ENCODE data around the gene SP3. TPM values are rescaled to one million over a fixed set of nuclear protein-coding genes. Genes with fewer than 3 reads are reported as not detected.

The SP3 gene
- total RNA-seq, 2 donors from 2014 or later = 70.0 to 74.4 TPM

- TF ChIP-seq CTCF (IDR thresholded peaks at IDR 0.05) = no peak
- ATAC-seq (ENCODE audit: insufficient number of reproducible peaks, low FRiP score, low read depth) = no peak
- H3K27me3 ChIP-seq (replicated peaks; ENCODE audit: insufficient read depth) = no peaks in the 10 kb centered on the region
- peaks cover 0 to 13% of the 10 kb centered on the region in 2 donors for H3K4me1 ChIP-seq (ENCODE audit: control insufficient read depth in 1 of 2, low read depth in 2 of 2)
- no peak overlapping the region for H3K4me3 ChIP-seq
- no peak for DNase-seq (ENCODE audit: low spot score)
- H3K36me3 ChIP-seq = no peaks in the 10 kb centered on the region
- no peaks in the 10 kb centered on the region for H3K9me3 ChIP-seq
- no peak overlapping the region for H3K27ac ChIP-seq
These were observed 98.1 kb downstream of the SP3 start for GRCh38 chr2:173866874-173867618.

DNA sequence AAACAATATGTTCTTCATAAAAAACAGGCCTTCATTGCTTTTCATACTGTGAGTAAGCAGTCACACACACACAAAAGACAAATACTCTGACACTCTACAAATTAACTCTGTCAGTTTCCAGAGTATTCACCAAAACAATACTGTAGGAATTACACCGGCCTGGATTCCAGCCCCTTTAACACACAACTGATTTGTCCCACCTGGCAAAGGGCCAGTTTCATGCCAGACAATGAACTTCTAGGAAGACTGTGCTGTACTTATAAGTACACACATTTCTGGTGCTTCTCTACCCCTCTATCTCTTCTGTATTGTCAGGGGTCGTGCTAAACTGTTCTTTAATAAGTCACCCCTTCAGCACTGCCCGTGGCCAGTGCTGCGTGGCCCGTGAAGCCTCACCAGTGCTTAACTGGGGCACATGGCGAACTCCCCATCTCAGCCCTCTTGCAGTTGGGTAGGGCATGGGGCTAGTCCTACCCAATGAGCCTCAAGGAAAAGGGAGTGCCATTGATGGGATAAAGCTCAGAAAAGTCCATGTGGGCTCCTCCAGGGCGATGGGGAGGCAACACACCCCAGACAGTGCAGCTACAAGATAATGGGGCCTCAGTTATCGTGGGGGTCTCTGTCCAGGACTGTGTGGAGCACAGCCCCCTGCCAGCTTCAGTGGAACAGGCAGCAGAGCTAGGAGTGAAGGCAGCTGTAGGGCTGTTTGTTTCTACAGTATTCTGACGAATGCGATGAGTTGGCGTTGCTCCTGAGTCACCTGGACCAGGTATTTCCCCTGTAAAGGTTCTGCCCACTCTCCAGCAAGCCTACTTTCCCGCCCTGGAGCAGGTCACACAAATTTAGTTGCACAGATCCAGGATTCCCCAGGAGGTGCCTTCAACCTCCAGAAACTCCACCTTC is 99.0 kb downstream of the SP3 start:
- Histone ChIP-seq H3K4me1 (ENCODE audit: control insufficient read depth in 1 of 2, low read depth in 2 of 2) (peaks cover 0 to 13% of the 10 kb centered on the region in 2 donors), H3K4me3 (no peak overlapping the region), H3K36me3 (no peaks in the 10 kb centered on the region), H3K9me3 (no peaks in the 10 kb centered on the region), H3K27ac (no peak overlapping the region), H3K27me3 (replicated peaks; ENCODE audit: insufficient read depth) (no peaks in the 10 kb centered on the region)
- no peak for ATAC-seq (ENCODE audit: insufficient number of reproducible peaks, low FRiP score, low read depth)
- no peak for TF ChIP-seq CTCF (IDR thresholded peaks at IDR 0.05)
- no peak for DNase-seq (ENCODE audit: low spot score)

DNA sequence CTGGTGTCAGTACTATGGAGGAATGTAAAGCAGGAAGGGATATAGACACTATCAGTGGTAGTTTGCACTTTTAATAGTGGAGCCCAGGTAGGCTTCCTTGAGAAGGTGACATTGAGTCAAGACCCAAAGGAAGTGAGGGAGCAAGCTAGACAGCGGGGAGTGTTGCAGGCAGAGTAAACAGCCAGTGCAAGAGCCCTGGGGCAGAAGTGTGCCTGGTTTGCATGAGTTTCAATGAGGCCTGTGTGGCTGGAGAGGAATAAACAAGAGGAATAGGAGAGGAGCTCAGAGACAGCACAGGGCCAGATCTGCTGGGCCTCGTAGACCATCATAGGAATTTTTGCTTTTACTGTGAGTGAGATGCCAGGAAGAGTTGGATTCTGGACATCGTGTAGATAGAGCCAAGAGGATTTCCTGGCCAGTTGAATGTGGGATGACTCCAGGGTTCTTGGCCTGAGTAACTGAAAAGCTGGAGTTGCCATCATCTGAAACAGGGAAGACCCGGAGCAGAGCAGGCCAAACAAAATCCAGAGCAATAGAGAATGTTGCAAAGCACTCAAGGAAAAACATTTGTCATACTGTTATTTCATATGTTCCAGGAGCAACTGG is 102.5 kb downstream of the SP3 start:
- peaks cover 0 to 13% of the 10 kb centered on the region in 2 donors for H3K4me1 ChIP-seq (ENCODE audit: control insufficient read depth in 1 of 2, low read depth in 2 of 2)
- H3K27ac ChIP-seq = no peak overlapping the region
- no peaks in the 10 kb centered on the region for H3K36me3 ChIP-seq
- no peaks in the 10 kb centered on the region for H3K9me3 ChIP-seq
- H3K27me3 ChIP-seq (replicated peaks; ENCODE audit: insufficient read depth) = no peaks in the 10 kb centered on the region
- no peak overlapping the region for H3K4me3 ChIP-seq
- DNase-seq (ENCODE audit: low spot score) = no peak
- no peak for ATAC-seq (ENCODE audit: insufficient number of reproducible peaks, low FRiP score, low read depth)
- no peak for TF ChIP-seq CTCF (IDR thresholded peaks at IDR 0.05)

GRCh38 chr2:173860566-173860965 is 104.6 kb downstream of the SP3 start:
- Histone ChIP-seq H3K27me3 (replicated peaks; ENCODE audit: insufficient read depth) (no peaks in the 10 kb centered on the region), H3K27ac (no peak overlapping the region), H3K4me1 (ENCODE audit: control insufficient read depth in 1 of 2, low read depth in 2 of 2) (peaks cover 5 to 8% of the 10 kb centered on the region in 2 donors), H3K36me3 (no peaks in the 10 kb centered on the region), H3K9me3 (no peaks in the 10 kb centered on the region), H3K4me3 (no peak overlapping the region)
- DNase-seq (ENCODE audit: low spot score) = no peak
- ATAC-seq (ENCODE audit: insufficient number of reproducible peaks, low FRiP score, low read depth) = no peak
- TF ChIP-seq CTCF (IDR thresholded peaks at IDR 0.05) = no peak

- Histone ChIP-seq H3K27ac (no peak overlapping the region), H3K4me1 (ENCODE audit: control insufficient read depth in 1 of 2, low read depth in 2 of 2) (peaks cover 9 to 13% of the 10 kb centered on the region in 2 donors), H3K4me3 (no peak overlapping the region), H3K27me3 (replicated peaks; ENCODE audit: insufficient read depth) (no peaks in the 10 kb centered on the region), H3K9me3 (no peaks in the 10 kb centered on the region), H3K36me3 (no peaks in the 10 kb centered on the region)
- DNase-seq (ENCODE audit: low spot score) (no peak), ATAC-seq (ENCODE audit: insufficient number of reproducible peaks, low FRiP score, low read depth) (no peak)
- TF ChIP-seq CTCF (IDR thresholded peaks at IDR 0.05) = no peak
These were observed 105.1 kb downstream of the SP3 start for GRCh38 chr2:173860082-173860481.
